Left renal pelvis (tissue), 4 donors: ENCODE results near the gene NR4A1. TPM values are rescaled to one million over a fixed set of nuclear protein-coding genes. Genes with fewer than 3 reads are reported as not detected.
A peak's percentile ranks its signal among the peaks of the same experiment; 100 is the strongest.

Experiments used
- DNase-seq, 4 donors: peaks; one replicate each; pipeline ENCODE4 v3.0.0-alpha.2; 2013; ENCODE audit warnings: low read depth in 4 of 4, low spot score in 3 of 4
- polyA plus RNA-seq, 4 donors: library from polyadenylated mRNA; unstranded; fragments of 120-200 nt; gene quantifications; one replicate each; pipeline ENCODE4 v1.2.1, GENCODE V29; 2013; ENCODE audit not compliant: insufficient read length in 4 of 4

NR4A1 gene
- polyA plus RNA-seq, 4 donors, result 9.1 to 410 (median 18.3) TPM

GRCh38 chr12:52056801-52057637 lies 5.8 kb downstream of the NR4A1 start:
- no peak for DNase-seq

- DNase-seq, result no peak
Observed at GRCh38 chr12:52057638-52058576, 6.7 kb downstream of the NR4A1 start.

DNA sequence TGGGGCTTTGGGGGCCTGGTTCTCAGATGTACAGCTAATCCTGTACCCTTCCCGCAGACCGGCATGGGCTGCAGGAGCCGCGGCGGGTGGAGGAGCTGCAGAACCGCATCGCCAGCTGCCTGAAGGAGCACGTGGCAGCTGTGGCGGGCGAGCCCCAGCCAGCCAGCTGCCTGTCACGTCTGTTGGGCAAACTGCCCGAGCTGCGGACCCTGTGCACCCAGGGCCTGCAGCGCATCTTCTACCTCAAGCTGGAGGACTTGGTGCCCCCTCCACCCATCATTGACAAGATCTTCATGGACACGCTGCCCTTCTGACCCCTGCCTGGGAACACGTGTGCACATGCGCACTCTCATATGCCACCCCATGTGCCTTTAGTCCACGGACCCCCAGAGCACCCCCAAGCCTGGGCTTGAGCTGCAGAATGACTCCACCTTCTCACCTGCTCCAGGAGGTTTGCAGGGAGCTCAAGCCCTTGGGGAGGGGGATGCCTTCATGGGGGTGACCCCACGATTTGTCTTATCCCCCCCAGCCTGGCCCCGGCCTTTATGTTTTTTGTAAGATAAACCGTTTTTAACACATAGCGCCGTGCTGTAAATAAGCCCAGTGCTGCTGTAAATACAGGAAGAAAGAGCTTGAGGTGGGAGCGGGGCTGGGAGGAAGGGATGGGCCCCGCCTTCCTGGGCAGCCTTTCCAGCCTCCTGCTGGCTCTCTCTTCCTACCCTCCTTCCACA lies 7.6 kb downstream of the NR4A1 start:
- no peak for DNase-seq

GRCh38 chr12:52059582-52060497 lies 8.6 kb downstream of the NR4A1 start:
- DNase-seq, result no peak

DNA sequence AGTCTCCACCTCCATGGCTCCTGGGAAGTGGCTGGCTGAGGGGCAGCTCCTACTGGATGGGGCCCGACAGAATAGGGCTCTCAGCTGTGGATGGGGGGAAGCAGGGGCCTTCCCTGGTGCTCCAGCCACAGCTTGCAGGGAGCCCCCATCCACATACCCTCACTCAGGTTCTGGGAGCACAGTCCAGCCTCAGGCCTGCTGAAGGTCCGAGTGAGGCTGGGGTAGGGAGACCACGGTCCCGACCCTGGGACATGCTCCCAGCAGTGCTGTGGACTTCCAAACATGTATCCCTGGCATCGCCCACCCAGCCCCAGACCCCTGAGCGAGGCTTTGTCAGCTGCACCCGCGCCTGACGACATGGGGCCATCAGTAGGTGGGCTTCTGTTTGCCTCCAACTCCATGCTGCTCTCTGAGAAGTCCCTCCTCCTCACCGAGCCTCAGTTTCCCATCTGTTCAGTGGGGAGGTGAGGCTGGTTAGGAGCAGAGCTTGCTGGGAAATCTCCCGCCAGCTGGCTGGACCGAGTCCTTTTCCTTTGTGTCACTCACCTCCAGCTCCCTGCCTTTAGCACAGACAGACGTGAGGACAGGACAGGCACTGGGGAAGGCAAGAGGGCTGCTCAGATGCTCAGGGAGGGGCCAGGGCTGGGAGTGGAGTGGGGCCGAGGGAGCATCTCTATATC lies 9.4 kb downstream of the NR4A1 start:
- no peak for DNase-seq

DNA sequence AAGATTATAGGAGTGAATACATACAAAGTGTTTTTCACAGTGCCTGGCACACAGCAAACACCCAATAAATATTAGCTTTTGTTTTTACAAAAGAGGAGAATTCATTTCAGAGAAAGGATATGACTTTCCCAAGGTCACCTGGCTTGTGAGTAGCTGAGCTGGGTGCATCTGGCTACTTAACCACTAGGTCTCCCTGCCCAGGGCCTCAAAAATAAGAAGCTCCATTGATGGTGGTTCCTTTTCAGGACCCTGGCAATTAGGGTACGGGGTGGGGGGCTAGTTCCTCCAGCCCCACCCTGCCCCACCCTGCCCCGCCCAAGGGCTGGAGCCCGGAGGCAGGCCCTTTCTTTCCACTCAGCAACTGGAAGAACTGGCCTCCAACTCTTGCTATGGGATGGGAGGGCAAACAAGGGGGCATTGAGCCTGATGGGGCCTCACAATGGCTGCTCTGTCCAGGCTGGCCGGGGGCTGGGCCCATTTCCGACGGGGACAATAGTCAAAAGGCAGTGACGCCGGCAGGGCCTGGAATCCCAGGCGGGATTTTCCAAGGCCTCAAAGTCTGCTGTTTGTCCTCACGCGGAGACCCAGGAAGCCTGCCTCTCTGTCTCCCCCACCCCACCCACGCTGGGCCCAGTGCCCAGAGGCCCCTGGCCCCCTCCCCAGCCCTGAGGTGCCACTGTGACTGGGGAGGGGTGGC lies 10.4 kb downstream of the NR4A1 start:
- no peak for DNase-seq

DNA sequence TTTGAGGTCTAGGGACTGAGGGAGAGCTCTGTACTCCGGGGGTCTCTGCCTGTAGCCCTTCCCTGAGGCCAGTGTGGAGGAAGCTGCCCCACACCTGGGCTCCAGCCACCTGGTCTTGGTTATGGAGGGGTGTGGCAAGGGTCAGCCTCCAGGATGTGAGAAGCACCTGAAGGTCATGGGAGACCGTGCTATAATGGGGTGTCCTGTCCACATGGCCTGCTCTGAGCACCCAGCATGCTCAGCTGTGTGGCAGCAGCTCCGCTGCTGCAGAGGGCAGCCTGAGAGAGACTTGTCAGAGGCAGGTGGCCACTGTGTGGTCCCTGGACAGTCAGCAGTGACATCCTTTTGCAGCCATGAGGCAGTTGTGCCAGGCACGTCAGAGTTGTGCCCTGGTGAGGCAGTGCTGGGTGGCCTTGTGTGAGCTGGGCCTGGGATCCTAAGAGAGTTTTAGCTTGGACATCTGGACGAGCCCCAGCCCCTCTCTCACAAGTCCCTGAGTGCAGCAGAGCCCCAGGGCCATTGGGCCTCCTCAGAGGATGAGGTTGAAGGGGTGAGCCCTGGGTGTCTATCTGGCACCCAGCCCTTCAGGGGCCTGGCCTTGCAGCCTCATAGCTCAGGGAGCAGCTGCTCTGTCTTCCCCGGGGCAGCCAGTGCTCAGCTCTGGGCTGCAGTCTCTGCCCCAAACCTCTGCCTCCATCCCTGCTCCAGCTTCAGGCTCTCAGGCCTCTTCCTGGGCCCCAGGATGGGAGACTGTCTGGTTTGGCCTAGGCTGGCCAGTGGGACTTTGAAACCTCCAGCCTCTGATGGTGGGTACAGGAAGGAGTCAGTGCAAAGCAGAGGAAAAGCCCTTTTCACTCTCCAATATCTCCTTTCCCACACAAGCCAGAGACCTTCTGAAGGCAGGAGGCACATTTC lies 11.2 kb downstream of the NR4A1 start:
- no peak for DNase-seq

GRCh38 chr12:52063082-52063924 lies 12.1 kb downstream of the NR4A1 start:
- no peak for DNase-seq

GRCh38 chr12:52063981-52064649 lies 12.9 kb downstream of the NR4A1 start:
- no peak for DNase-seq

DNA sequence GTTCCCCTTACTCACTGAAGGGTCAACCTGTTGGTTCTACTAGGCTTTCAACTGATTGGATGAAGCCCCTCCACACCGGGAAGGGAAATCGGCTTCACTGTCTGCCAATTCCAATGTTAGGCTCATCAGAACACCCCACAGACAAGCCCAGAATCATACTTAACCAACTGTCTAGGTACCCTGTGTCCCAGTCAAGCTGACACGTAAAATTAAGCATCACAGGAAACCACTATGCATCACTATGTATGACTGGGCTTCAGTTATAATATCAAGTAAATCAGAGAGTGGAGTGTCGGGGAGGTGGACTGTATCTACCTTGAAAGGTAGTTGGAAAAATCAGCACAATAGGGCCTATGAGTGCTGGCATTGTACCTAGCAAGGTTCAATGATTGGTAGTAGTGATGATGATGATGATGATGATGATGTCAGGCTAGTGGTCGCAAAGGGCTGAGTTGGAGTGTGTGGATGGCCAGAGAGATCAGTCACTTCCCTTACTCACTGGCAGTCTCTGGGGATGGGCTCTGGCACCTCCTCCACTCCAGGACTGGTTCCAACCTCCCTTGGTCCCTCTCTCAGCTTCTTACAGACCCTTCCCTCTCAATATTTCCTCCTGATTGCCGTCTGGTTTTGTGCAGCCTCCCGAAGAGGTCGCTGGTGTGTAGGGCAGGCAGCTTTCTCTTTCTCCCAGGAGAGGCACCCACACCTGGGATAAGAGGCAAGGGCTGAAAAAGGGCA lies 15.3 kb downstream of the NR4A1 start:
- no peak for DNase-seq

GRCh38 chr12:52067081-52067374 lies 15.8 kb downstream of the NR4A1 start:
- no peak for DNase-seq

GRCh38 chr12:52069327-52070184 lies 18.3 kb downstream of the NR4A1 start, which contains the start of gene ATG101:
TSS of gene ATG101 (plus strand) at chr12:52069978. CDS start at chr12:52073651, 3,673 bp downstream.
- DNase-seq, result peak; percentile 91 to 93 (median 92)

GRCh38 chr12:52070185-52070925 lies 19.1 kb downstream of the NR4A1 start:
- DNase-seq, result no peak
